Measurements from ENCODE around the gene OR52N2. TPM values are rescaled to one million over a fixed set of nuclear protein-coding genes. Genes with fewer than 3 reads are reported as not detected.

The OR52N2 gene
- total RNA-seq = not detected in 2 replicates

DNA sequence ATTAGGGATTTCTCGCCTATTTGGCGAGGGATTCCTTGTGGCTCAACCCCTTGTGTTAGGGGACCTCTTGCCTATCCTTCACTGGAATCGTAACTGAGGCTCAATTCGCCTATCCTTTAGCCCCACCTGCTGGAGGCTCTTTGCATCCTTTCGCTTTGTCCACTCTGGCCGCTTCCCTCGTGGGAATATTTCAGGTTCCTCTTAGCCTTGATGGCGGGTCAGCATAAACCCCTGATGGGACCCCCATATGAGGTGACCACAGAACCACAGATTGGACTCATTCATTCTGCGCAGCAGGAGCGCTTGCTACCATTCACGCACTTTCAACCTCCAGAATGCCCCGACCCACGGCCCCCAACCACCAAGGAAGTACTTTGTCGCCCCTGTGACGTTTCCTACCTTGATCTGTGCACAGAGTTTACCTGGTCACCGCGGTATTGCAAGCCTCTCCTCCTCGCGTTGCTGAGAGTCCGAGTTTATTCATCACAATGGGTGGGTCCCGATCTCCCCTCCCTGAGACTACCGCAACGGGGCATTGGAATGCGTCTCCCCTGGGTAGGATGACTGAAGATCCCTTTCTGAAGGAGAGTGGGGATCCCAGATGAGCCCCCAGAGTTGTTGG, at the start of gene OR52N2:
Gene OR52N2 (plus strand): TSS at position 425 of the 622 bp plus-strand sequence. CDS start 11,412 bp downstream, outside the sequence.

DNA sequence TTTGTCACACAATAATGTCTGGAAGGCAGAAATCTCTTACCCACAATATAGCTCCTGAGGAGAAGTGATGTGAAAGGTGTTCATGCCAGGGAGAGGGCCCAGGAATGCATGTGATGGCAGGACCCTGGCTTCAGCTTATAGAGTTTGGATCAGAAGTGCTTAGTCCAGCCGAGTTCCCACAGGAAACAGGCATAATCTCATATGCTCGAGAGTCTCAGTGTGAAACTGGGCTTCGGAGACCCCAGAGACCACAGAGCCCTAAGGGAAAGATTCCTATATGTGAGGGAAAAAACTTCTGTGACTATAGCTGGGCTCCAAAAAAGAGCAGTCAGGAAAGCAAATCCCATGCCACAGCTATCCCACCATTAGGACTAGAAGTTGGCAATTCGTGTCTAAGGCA, 25.5 kb upstream of the OR52N2 start, which contains the start of gene OR52N5:
Gene OR52N5 (minus strand): TSS at position 101 of the 400 bp plus-strand sequence. CDS start 4,721 bp downstream, outside the sequence.

DNA sequence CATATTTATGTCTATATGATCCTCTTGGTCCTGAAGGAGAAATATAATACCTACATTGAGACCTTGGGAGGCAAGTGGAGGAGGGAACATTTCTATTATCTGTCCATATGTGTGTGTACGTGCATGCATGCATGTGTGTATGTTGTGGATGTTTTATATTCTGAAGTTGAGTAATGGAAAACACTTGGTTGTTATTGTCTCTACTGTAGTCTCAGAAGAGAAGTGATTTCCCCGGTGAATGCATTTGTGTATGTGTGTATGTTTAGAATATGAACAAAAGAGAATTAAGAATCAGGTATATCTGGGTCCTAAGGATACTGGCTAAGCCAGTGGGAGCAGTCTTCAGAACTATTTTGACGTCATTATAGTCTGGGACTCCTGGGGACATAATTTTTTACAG, 17.6 kb upstream of the OR52N2 start, which contains the start of gene OR52N1:
Gene OR52N1 (minus strand): TSS at position 101 of the 400 bp plus-strand sequence. CDS start 2,449 bp downstream, outside the sequence.

DNA sequence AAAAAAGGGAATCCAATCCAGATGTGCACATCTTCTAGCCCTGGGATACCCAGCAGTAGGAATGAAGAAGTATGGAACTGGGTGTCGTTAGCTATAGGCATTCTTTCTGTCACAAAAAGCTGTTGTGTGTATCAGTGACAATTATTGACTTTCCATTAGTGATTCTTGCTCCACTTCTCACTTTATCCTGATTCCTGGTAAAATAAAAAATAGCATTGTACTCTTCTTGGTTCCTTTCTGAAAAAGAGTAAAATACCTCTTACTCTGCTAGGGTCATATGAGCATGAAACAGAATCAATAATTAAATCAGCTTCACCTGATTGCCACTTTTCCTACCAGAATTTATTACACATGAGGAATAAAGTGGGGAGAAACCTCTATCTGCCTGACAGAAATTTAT, 33.1 kb downstream of the OR52N2 start, which contains the start of gene OR52E6:
Gene OR52E6 (minus strand): TSS at position 101 of the 400 bp plus-strand sequence. CDS start 0 bp downstream, at position 101.

DNA sequence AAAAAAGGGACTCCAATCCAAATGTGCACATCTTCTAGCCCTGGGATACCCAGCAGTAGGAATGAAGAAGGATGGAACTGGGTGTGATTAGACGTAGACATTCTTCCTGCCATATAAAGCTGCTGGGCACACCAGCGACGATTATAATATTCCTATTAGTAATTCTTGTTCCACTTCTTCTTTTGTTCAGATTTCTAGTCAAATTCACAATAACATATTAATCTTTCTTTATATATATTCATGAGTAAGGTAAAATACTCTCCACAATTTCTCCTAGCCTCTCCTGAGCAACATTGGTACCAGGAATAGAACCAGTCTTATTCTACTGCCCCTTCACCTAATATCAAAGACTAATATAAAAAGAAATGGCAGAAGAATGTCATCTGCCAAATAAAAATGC, 48.9 kb downstream of the OR52N2 start, which contains the start of gene OR52E8:
Gene OR52E8 (minus strand): TSS at position 101 of the 400 bp plus-strand sequence. CDS start 0 bp downstream, at position 101.

Other genes starting within 250 kb of the OR52N2 start
- not detected in 2 replicates for gene OR52B6, start 228.0 kb upstream of the OR52N2 start, total RNA-seq
- 3.0 and 3.1 TPM in 2 replicates for gene TRIM6, start 212.3 kb upstream of the OR52N2 start, total RNA-seq
- gene TRIM34, start 183.9 kb upstream of the OR52N2 start, total RNA-seq = 3.4 and 9.6 TPM in 2 replicates
- 32.2 and 39.0 TPM in 2 replicates for gene TRIM5, start 123.8 kb upstream of the OR52N2 start, total RNA-seq
- gene TRIM22, start 119.1 kb upstream of the OR52N2 start, total RNA-seq = 24.5 and 58.8 TPM in 2 replicates
- gene OR56B1, start 72.5 kb upstream of the OR52N2 start, total RNA-seq = not detected in 2 replicates
- not detected in 2 replicates for gene OR52N4, start 54.7 kb upstream of the OR52N2 start, total RNA-seq
- gene OR52N5, start 25.6 kb upstream of the OR52N2 start, total RNA-seq = not detected in 2 replicates
- gene OR52N1, start 17.7 kb upstream of the OR52N2 start, total RNA-seq = not detected in 2 replicates
- gene OR52E6, start 33.0 kb downstream of the OR52N2 start, total RNA-seq = not detected in 2 replicates
- not detected in 2 replicates for gene OR52E8, start 48.8 kb downstream of the OR52N2 start, total RNA-seq
- not detected in 2 replicates for gene OR52E4, start 71.7 kb downstream of the OR52N2 start, total RNA-seq
- not detected in 2 replicates for gene OR52E5, start 84.3 kb downstream of the OR52N2 start, total RNA-seq
- gene OR56A3, start 133.3 kb downstream of the OR52N2 start, total RNA-seq = not detected in 2 replicates
- not detected in 2 replicates for gene OR56A5, start 159.6 kb downstream of the OR52N2 start, total RNA-seq
- gene OR52L1, start 178.1 kb downstream of the OR52N2 start, total RNA-seq = not detected in 2 replicates
- gene OR56A4, start 198.0 kb downstream of the OR52N2 start, total RNA-seq = not detected in 2 replicates
- not detected in 2 replicates for gene OR56A1, start 221.8 kb downstream of the OR52N2 start, total RNA-seq

Measured in tracheal epithelial cell (primary cell).